Measurements from ENCODE around the gene IQSEC3. TPM values are rescaled to one million over a fixed set of nuclear protein-coding genes. Genes with fewer than 3 reads are reported as not detected.

IQSEC3 gene
- total RNA-seq, 1 experiment from 2014 or later: not detected

GRCh38 chr12:171743-172676, 105.4 kb downstream of the IQSEC3 start:
- ChIA-PET CTCF (no interaction called here), POLR2A (ENCODE audit: low non-redundant PET) (no interaction called here)
- Histone ChIP-seq H3K27ac (ENCODE audit: low read depth, low read length, poor library complexity, severe bottlenecking) (no peak overlapping the region), H3K9me3 (ENCODE audit: low read depth, low read length, poor library complexity, severe bottlenecking) (no peaks in the 10 kb centered on the region), H3K4me3 (ENCODE audit: low read depth, low read length, poor library complexity, severe bottlenecking) (no peak overlapping the region), H3K4me1 (ENCODE audit: insufficient read depth, low read length, poor library complexity, severe bottlenecking) (peaks cover 13% of the 10 kb centered on the region), H3K27me3 (replicated peaks; ENCODE audit: insufficient read depth, low read depth, low read length, poor library complexity) (no peaks in the 10 kb centered on the region), H3K36me3 (ENCODE audit: insufficient read depth, low read length, poor library complexity, severe bottlenecking) (no peaks in the 10 kb centered on the region)
- DNase-seq (ENCODE audit: low spot score): no peak
- no TSS peak for BruUV-seq (replicated peaks)
- intact Hi-C loops (cut with micrococcal nuclease; ENCODE audit: unreplicated experiment): no loop called here
- TF ChIP-seq, protein P1, sequence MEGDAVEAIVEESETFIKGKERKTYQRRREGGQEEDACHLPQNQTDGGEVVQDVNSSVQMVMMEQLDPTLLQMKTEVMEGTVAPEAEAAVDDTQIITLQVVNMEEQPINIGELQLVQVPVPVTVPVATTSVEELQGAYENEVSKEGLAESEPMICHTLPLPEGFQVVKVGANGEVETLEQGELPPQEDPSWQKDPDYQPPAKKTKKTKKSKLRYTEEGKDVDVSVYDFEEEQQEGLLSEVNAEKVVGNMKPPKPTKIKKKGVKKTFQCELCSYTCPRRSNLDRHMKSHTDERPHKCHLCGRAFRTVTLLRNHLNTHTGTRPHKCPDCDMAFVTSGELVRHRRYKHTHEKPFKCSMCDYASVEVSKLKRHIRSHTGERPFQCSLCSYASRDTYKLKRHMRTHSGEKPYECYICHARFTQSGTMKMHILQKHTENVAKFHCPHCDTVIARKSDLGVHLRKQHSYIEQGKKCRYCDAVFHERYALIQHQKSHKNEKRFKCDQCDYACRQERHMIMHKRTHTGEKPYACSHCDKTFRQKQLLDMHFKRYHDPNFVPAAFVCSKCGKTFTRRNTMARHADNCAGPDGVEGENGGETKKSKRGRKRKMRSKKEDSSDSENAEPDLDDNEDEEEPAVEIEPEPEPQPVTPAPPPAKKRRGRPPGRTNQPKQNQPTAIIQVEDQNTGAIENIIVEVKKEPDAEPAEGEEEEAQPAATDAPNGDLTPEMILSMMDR (conservative IDR thresholded peaks at IDR 0.05; ENCODE audit: low read depth, low read length): no peak
- TF ChIP-seq EZH2 (IDR thresholded peaks at IDR 0.05; ENCODE audit: borderline replicate concordance, low read depth, low read length, poor library complexity, severe bottlenecking): no peak

GRCh38 chr12:172732-173161, 106.2 kb downstream of the IQSEC3 start:
- Histone ChIP-seq H3K27ac (ENCODE audit: low read depth, low read length, poor library complexity, severe bottlenecking) (no peak overlapping the region), H3K9me3 (ENCODE audit: low read depth, low read length, poor library complexity, severe bottlenecking) (no peaks in the 10 kb centered on the region), H3K36me3 (ENCODE audit: insufficient read depth, low read length, poor library complexity, severe bottlenecking) (no peaks in the 10 kb centered on the region), H3K4me3 (ENCODE audit: low read depth, low read length, poor library complexity, severe bottlenecking) (no peak overlapping the region), H3K4me1 (ENCODE audit: insufficient read depth, low read length, poor library complexity, severe bottlenecking) (peaks cover 13% of the 10 kb centered on the region), H3K27me3 (replicated peaks; ENCODE audit: insufficient read depth, low read depth, low read length, poor library complexity) (no peaks in the 10 kb centered on the region)
- ChIA-PET POLR2A (ENCODE audit: low non-redundant PET) (no interaction called here), CTCF (no interaction called here)
- intact Hi-C loops (cut with micrococcal nuclease; ENCODE audit: unreplicated experiment): no loop called here
- TF ChIP-seq, protein P1 (conservative IDR thresholded peaks at IDR 0.05; ENCODE audit: low read depth, low read length): no peak
- no peak for TF ChIP-seq EZH2 (IDR thresholded peaks at IDR 0.05; ENCODE audit: borderline replicate concordance, low read depth, low read length, poor library complexity, severe bottlenecking)
- no peak for DNase-seq (ENCODE audit: low spot score)
- no TSS peak for BruUV-seq (replicated peaks)

DNA sequence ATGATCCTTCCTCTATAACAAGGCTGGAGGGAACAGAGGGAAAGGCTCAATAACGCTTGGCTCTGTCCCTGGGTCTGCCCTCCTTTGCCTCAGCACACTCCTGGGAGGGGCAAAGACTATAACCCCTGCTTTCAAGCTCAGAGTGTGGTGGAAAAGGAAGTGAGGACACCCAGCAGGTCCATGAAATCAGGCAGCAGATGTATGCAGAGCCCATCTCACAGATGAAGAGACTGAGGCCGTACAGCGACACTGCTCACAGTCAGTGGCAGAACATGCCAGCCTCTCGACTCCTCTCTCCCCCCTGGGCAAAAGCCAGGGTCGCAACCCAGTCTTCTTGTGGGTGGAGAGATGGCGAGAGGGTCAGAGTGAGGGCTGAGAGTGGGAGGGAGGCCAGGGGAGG, 107.6 kb downstream of the IQSEC3 start:
- CTCF ChIA-PET: no interaction called here
- intact Hi-C loops (cut with micrococcal nuclease; ENCODE audit: unreplicated experiment): no loop called here

More for the DNA sequence above, 107.6 kb downstream of the IQSEC3 start:
- no peak for TF ChIP-seq EZH2 (IDR thresholded peaks at IDR 0.05; ENCODE audit: borderline replicate concordance, low read depth, low read length, poor library complexity, severe bottlenecking)
- TF ChIP-seq, protein P1 (conservative IDR thresholded peaks at IDR 0.05; ENCODE audit: low read depth, low read length): no peak
- Histone ChIP-seq H3K27me3 (replicated peaks; ENCODE audit: insufficient read depth, low read depth, low read length, poor library complexity) (no peaks in the 10 kb centered on the region), H3K36me3 (ENCODE audit: insufficient read depth, low read length, poor library complexity, severe bottlenecking) (no peaks in the 10 kb centered on the region), H3K4me1 (ENCODE audit: insufficient read depth, low read length, poor library complexity, severe bottlenecking) (peaks cover 13% of the 10 kb centered on the region), H3K4me3 (ENCODE audit: low read depth, low read length, poor library complexity, severe bottlenecking) (no peak overlapping the region), H3K27ac (ENCODE audit: low read depth, low read length, poor library complexity, severe bottlenecking) (no peak overlapping the region), H3K9me3 (ENCODE audit: low read depth, low read length, poor library complexity, severe bottlenecking) (no peaks in the 10 kb centered on the region)
- BruUV-seq (replicated peaks): no TSS peak
- POLR2A ChIA-PET (ENCODE audit: low non-redundant PET): no interaction called here
- no peak for DNase-seq (ENCODE audit: low spot score)

All from A673 (cell line).